GM23248 (cell line): ENCODE measurements around the gene SLC17A1. TPM values are rescaled to one million over a fixed set of nuclear protein-coding genes. Genes with fewer than 3 reads are reported as not detected.

Experiments used
- DNase-seq: peaks from one replicate; pipeline ENCODE4 v3.0.0-alpha.2; 2015
- H2AFZ ChIP-seq: fragments of 200-600 bp; sonication (generic); 2 replicates; pipeline ENCODE4 v1.6.1; 2016; ENCODE audit warnings: antibody characterized with exemption
- H3F3A ChIP-seq: fragments of 200-600 bp; sonication (generic); 2 replicates; pipeline ENCODE4 v1.6.1; 2016; ENCODE audit warnings: mild to moderate bottlenecking, antibody characterized with exemption, mixed run types; ENCODE audit not compliant: insufficient read depth
- H3K27ac ChIP-seq: fragments of 200-600 bp; sonication (generic); 2 replicates; pipeline ENCODE4 v1.5.1; 2016; ENCODE audit warnings: mild to moderate bottlenecking
- H3K27me3 ChIP-seq: fragments of 200-600 bp; sonication (generic); replicated peaks from 2 replicates; pipeline ENCODE4 v1.6.1; 2016; ENCODE audit warnings: mild to moderate bottlenecking; ENCODE audit not compliant: insufficient read depth
- H3K36me3 ChIP-seq: fragments of 200-600 bp; sonication (generic); 2 replicates; pipeline ENCODE4 v1.6.1; 2016; ENCODE audit warnings: low read depth, mild to moderate bottlenecking
- H3K4me1 ChIP-seq: fragments of 200-600 bp; sonication (generic); 2 replicates; pipeline ENCODE4 v1.6.1; 2016; ENCODE audit warnings: mild to moderate bottlenecking; ENCODE audit not compliant: insufficient read depth
- H3K4me2 ChIP-seq: fragments of 200-600 bp; sonication (generic); one replicate; pipeline ENCODE4 v1.6.1; 2016; ENCODE audit warnings: mild to moderate bottlenecking; ENCODE audit not compliant: unreplicated experiment
- H3K4me3 ChIP-seq: fragments of 200-600 bp; sonication (generic); 2 replicates; pipeline ENCODE4 v1.5.1; 2016; ENCODE audit warnings: mild to moderate bottlenecking
- H3K79me2 ChIP-seq: fragments of 200-600 bp; sonication (generic); 2 replicates; pipeline ENCODE4 v1.6.1; 2016; ENCODE audit warnings: mild to moderate bottlenecking; ENCODE audit not compliant: insufficient read depth
- H3K9ac ChIP-seq: fragments of 200-600 bp; sonication (generic); 2 replicates; pipeline ENCODE4 v1.6.1; 2016; ENCODE audit warnings: mild to moderate bottlenecking
- H3K9me2 ChIP-seq: fragments of 200-600 bp; sonication (generic); 2 replicates; pipeline ENCODE4 v1.6.1; 2016; ENCODE audit warnings: mixed run types, mild to moderate bottlenecking, moderate library complexity; ENCODE audit not compliant: insufficient read depth
- H3K9me3 ChIP-seq: fragments of 200-600 bp; sonication (generic); one replicate; pipeline ENCODE4 v1.6.1; 2017; ENCODE audit warnings: low read depth
- H4K20me1 ChIP-seq: fragments of 200-600 bp; sonication (generic); 2 replicates; pipeline ENCODE4 v1.6.0; 2016; ENCODE audit not compliant: insufficient read depth
- EZH2 ChIP-seq: fragments of 200-600 bp; sonication (generic); IDR thresholded peaks from 2 replicates; pipeline ENCODE4 v1.6.1; 2018; ENCODE audit warnings: antibody characterized with exemption, mild to moderate bottlenecking; ENCODE audit not compliant: insufficient read depth, poor library complexity, severe bottlenecking
- EZH2phosphoT487 ChIP-seq: fragments of 200-600 bp; sonication (generic); IDR thresholded peaks from 2 replicates; pipeline ENCODE4 v1.6.1; 2018; ENCODE audit warnings: antibody characterized with exemption, moderate library complexity, mild to moderate bottlenecking, low read depth; ENCODE audit not compliant: insufficient read depth
- WGBS, 2 experiments: methylation state at CpG; one replicate each; pipeline ENCODE4 v1.1.6; 2015 to 2017; ENCODE audit warnings: low lambda C conversion rate in 2 of 2, low coverage in 1 of 2; ENCODE audit errors: missing lambda C conversion rate in 2 of 2; 5-methylcytosine and 5-hydroxymethylcytosine counted together
- in situ Hi-C: fragments of 300-500 bp; cut with MboI; formaldehyde crosslinking; loops from 2 replicates; pipeline ENCODE4 v1.15.0; 2020
- polyA plus RNA-seq: library from polyadenylated mRNA; unstranded; fragments of >200 nt; fragmentation: Nextera tagmentation; extraction: Ambion mirVana; gene quantifications from 2 replicates; pipeline ENCODE4 v1.2.1, GENCODE V29; 2016
- total RNA-seq: library from RNA; depleted of rRNA; stranded (reverse); fragments of >200 nt; shearing (Covaris generic); gene quantifications from 2 replicates; pipeline ENCODE4 v1.2.3, GENCODE V29; 2014

SLC17A1 gene
- total and polyA plus RNA-seq, 2 experiments from 2014 or later = not detected

DNA sequence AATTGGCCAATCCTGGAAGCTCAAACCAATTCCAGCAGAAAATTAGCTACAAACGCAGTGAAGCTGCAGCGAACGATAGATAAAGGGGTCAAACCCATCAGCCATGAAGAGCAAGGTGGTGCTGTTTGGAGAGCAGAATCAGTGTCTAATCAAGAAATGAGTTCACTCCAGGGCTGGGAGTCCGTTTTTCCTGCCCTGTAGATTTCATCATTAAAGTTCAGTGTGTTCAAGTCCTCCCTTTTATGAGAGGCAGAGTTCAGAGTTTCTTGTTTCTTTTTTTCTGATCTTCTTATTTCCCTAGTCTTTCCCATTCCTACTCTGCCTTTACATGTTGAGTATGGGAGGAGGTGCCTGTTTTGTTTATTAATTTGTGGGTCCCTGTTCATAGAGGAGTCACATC, 30.4 kb downstream of the SLC17A1 start:
- H3K9me2 ChIP-seq = no peaks in the 10 kb centered on the region
- TF ChIP-seq EZH2 (no peak), EZH2phosphoT487 (no peak)
- 51 to 54% methylated on average over 4 of the region's 4 CpGs for WGBS, 2 experiments
- H3K9ac ChIP-seq = no peak overlapping the region
- no peak overlapping the region for H3K27ac ChIP-seq
- no peaks in the 10 kb centered on the region for H3K4me1 ChIP-seq
- in situ Hi-C loops = no loop called here
- no peaks in the 10 kb centered on the region for H3F3A ChIP-seq
- no peaks in the 10 kb centered on the region for H3K36me3 ChIP-seq
- H3K4me3 ChIP-seq = no peak overlapping the region
- no peak for DNase-seq
- no peaks in the 10 kb centered on the region for H3K9me3 ChIP-seq
- H3K79me2 ChIP-seq = no peaks in the 10 kb centered on the region
- H2AFZ ChIP-seq = no peak overlapping the region
- no peaks in the 10 kb centered on the region; the same call in 1 of the 2 replicates for H3K27me3 ChIP-seq
- no peaks in the 10 kb centered on the region for H4K20me1 ChIP-seq
- no peak overlapping the region for H3K4me2 ChIP-seq

GRCh38 chr6:25794784-25795183, 37.1 kb downstream of the SLC17A1 start:
- no peak for TF ChIP-seq EZH2phosphoT487
- H3F3A ChIP-seq = no peaks in the 10 kb centered on the region
- no peaks in the 10 kb centered on the region for H3K9me2 ChIP-seq
- H3K9ac ChIP-seq = no peak overlapping the region
- no peaks in the 10 kb centered on the region; the same call in 1 of the 2 replicates for H3K27me3 ChIP-seq
- H2AFZ ChIP-seq = no peak overlapping the region
- DNase-seq = no peak
- no peaks in the 10 kb centered on the region for H3K9me3 ChIP-seq
- in situ Hi-C loops = no loop called here
- no peak overlapping the region for H3K4me3 ChIP-seq
- H3K4me2 ChIP-seq = no peak overlapping the region
- WGBS, 2 experiments = 28 to 36% methylated on average over 2 of the region's 2 CpGs
- no peaks in the 10 kb centered on the region for H3K4me1 ChIP-seq
- H3K36me3 ChIP-seq = no peaks in the 10 kb centered on the region
- H3K79me2 ChIP-seq = no peaks in the 10 kb centered on the region
- H3K27ac ChIP-seq = no peak overlapping the region
- no peaks in the 10 kb centered on the region for H4K20me1 ChIP-seq

GRCh38 chr6:25793970-25794369, 37.9 kb downstream of the SLC17A1 start:
- WGBS, 2 experiments = 47 to 62% methylated on average over 1 of the region's 1 CpG
- DNase-seq = no peak
- Histone ChIP-seq H3K4me1 (no peaks in the 10 kb centered on the region), H3K79me2 (no peaks in the 10 kb centered on the region), H3K27me3 (no peaks in the 10 kb centered on the region; the same call in 1 of the 2 replicates), H3F3A (no peaks in the 10 kb centered on the region), H3K9me3 (no peaks in the 10 kb centered on the region), H3K36me3 (no peaks in the 10 kb centered on the region), H3K9me2 (no peaks in the 10 kb centered on the region), H4K20me1 (no peaks in the 10 kb centered on the region), H3K4me3 (no peak overlapping the region), H3K4me2 (no peak overlapping the region), H3K27ac (no peak overlapping the region), H3K9ac (no peak overlapping the region), H2AFZ (no peak overlapping the region)
- in situ Hi-C loops = no loop called here
- TF ChIP-seq EZH2phosphoT487 = no peak
- TF ChIP-seq EZH2 = no peak

DNA sequence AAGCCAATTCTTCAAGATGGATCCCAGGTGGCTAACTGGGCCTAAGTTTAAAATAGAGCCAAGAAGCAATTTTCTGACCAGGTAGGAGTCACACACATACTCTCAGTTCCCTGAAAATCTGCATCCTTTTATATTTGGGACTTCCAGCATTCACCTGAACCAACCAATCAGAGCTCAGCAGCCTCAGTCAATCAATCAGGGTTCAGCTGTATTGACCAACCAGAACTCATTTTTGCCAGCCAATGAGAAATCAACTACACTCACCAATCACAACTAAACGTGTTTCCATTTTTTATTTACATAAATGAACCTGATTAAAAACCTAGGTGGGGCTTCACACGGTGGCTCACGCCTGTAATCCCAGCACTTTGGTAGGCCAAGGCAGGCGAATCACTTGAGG, 39.8 kb downstream of the SLC17A1 start:
- Histone ChIP-seq H3K36me3 (no peaks in the 10 kb centered on the region), H4K20me1 (no peaks in the 10 kb centered on the region), H3K9me2 (no peaks in the 10 kb centered on the region), H3F3A (no peaks in the 10 kb centered on the region), H3K9ac (no peak overlapping the region), H3K9me3 (no peaks in the 10 kb centered on the region), H2AFZ (no peak overlapping the region), H3K4me3 (no peak overlapping the region), H3K27me3 (no peaks in the 10 kb centered on the region), H3K4me2 (no peak overlapping the region), H3K4me1 (no peaks in the 10 kb centered on the region), H3K27ac (no peak overlapping the region), H3K79me2 (no peaks in the 10 kb centered on the region)
- 68% methylated on average over 4 of the region's 4 CpGs for WGBS, 2 experiments
- TF ChIP-seq EZH2phosphoT487 (no peak), EZH2 (no peak)
- no peak for DNase-seq
- in situ Hi-C loops = no loop called here

DNA sequence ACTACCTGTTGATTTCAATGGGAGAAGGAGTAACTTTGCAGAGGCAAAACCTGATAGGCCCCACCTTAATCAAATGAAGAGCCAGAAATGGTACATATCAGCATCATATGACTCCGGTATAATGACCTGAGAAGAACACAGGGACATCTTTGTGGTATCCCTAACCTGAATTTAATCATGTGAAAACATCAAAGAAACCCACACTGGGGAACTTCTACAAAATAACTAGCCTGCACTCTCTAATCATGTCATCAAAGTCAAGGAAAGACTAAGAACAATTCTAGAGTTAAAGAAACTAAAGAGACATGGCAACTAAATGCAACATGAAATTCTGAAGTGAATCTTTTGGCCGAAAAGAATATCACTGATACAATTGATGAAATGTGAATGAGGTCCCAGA, 42.4 kb downstream of the SLC17A1 start:
- no peak for DNase-seq
- TF ChIP-seq EZH2phosphoT487 (no peak), EZH2 (no peak)
- H3K9ac ChIP-seq = no peak overlapping the region
- H3K79me2 ChIP-seq = no peaks in the 10 kb centered on the region
- no peaks in the 10 kb centered on the region for H3K4me1 ChIP-seq
- H4K20me1 ChIP-seq = no peaks in the 10 kb centered on the region
- no peaks in the 10 kb centered on the region for H3K36me3 ChIP-seq
- no peak overlapping the region for H2AFZ ChIP-seq
- H3K27me3 ChIP-seq = no peaks in the 10 kb centered on the region
- H3K4me2 ChIP-seq = no peak overlapping the region
- no peaks in the 10 kb centered on the region for H3K9me2 ChIP-seq
- no peaks in the 10 kb centered on the region for H3F3A ChIP-seq
- in situ Hi-C loops = no loop called here
- H3K4me3 ChIP-seq = no peak overlapping the region
- no peak overlapping the region for H3K27ac ChIP-seq
- WGBS, 2 experiments = 44 to 56% methylated on average over 2 of the region's 2 CpGs
- H3K9me3 ChIP-seq = no peaks in the 10 kb centered on the region
